SK-N-MC (cell line): Measurements from ENCODE around the gene SLFN5.
"Not testable (repeated sequence)": the region's sequence is repeated elsewhere in the genome, so short reads cannot be mapped to it uniquely, and the experiment has no call there.

Experiments used
- DNase-seq: peaks from one replicate; pipeline ENCODE4 v3.0.0-alpha.2; 2011; ENCODE audit warnings: low read depth, low spot score
- H3K27ac ChIP-seq: fragments of 200-600 bp; sonication (generic); 2 replicates; pipeline ENCODE4 v1.5.1; 2016; ENCODE audit warnings: mixed run types
- H3K36me3 ChIP-seq: fragments of 200-600 bp; sonication (generic); 2 replicates; pipeline ENCODE4 v1.6.1; 2017; ENCODE audit warnings: antibody characterized with exemption, low read length, mixed read lengths; ENCODE audit not compliant: insufficient read depth
- H3K4me3 ChIP-seq: fragments of 200-600 bp; sonication (generic); 2 replicates; pipeline ENCODE4 v1.5.1; 2016
- H3K9ac ChIP-seq: fragments of 200-600 bp; sonication (generic); 2 replicates; pipeline ENCODE4 v1.8.0; 2017; ENCODE audit warnings: mixed run types, mixed read lengths; ENCODE audit not compliant: insufficient read length
- H3K9me3 ChIP-seq: fragments of 200-600 bp; sonication (generic); 2 replicates; pipeline ENCODE4 v1.6.1; 2017; ENCODE audit warnings: low read depth, mild to moderate bottlenecking, antibody characterized with exemption, low read length, moderate library complexity, mixed read lengths
- EZH2 ChIP-seq: fragments of 200-600 bp; sonication (generic); IDR thresholded peaks from one replicate; pipeline ENCODE4 v1.6.1; 2017; ENCODE audit warnings: antibody characterized with exemption
- FOXP2 ChIP-seq: optimal IDR thresholded peaks from 2 replicates; pipeline ENCODE3; 2011; ENCODE audit warnings: mild to moderate bottlenecking, moderate library complexity; ENCODE audit not compliant: insufficient read depth; ENCODE audit errors: extremely low read length, control extremely low read depth
- POLR2AphosphoS5 ChIP-seq: IDR thresholded peaks from 2 replicates; pipeline ENCODE4 v1.6.1; 2012; ENCODE audit warnings: mild to moderate bottlenecking, low read depth, low read length, borderline replicate concordance

The SLFN5 gene

GRCh38 chr17:35252651-35253050 lies 9.8 kb downstream of the SLFN5 start:
- H3K9ac ChIP-seq, result no peak overlapping the region
- no peak for DNase-seq
- no peak overlapping the region for H3K27ac ChIP-seq
- no peaks in the 10 kb centered on the region for H3K36me3 ChIP-seq
- no peak overlapping the region for H3K4me3 ChIP-seq
- H3K9me3 ChIP-seq, result no peaks in the 10 kb centered on the region
- TF ChIP-seq POLR2AphosphoS5 (no peak), FOXP2 (no peak), EZH2 (no peak)

GRCh38 chr17:35254107-35254773 lies 11.4 kb downstream of the SLFN5 start:
- TF ChIP-seq FOXP2, result no peak
- Histone ChIP-seq H3K9me3 (no peaks in the 10 kb centered on the region), H3K9ac (no peak overlapping the region), H3K36me3 (no peaks in the 10 kb centered on the region), H3K4me3 (no peak overlapping the region), H3K27ac (no peak overlapping the region)
- DNase-seq, result no peak

- H3K4me3 ChIP-seq, result no peak overlapping the region
- TF ChIP-seq EZH2 (no peak), POLR2AphosphoS5 (no peak), FOXP2 (no peak)
- 0 out of 2 replicates have a peak overlapping the region, but pooled peaks have one; percentile 10 for H3K27ac ChIP-seq
- H3K36me3 ChIP-seq, result no peaks in the 10 kb centered on the region; the same call in 1 of the 2 replicates
- no peak overlapping the region for H3K9ac ChIP-seq
- H3K9me3 ChIP-seq, result no peaks in the 10 kb centered on the region
- no peak for DNase-seq
Observed at GRCh38 chr17:35255316-35255715, 12.4 kb downstream of the SLFN5 start.

GRCh38 chr17:35256629-35257028 lies 13.8 kb downstream of the SLFN5 start:
- Histone ChIP-seq H3K36me3 (no peaks in the 10 kb centered on the region; the same call in 1 of the 2 replicates), H3K4me3 (no peak overlapping the region), H3K9ac (no peak overlapping the region), H3K9me3 (no peaks in the 10 kb centered on the region), H3K27ac (no peak overlapping the region)
- DNase-seq, result no peak
- TF ChIP-seq POLR2AphosphoS5 (no peak), FOXP2 (no peak), EZH2 (no peak)

- no peaks in the 10 kb centered on the region for H3K9me3 ChIP-seq
- DNase-seq, result no peak
- no peaks in the 10 kb centered on the region; the same call in 1 of the 2 replicates for H3K36me3 ChIP-seq
- no peak overlapping the region for H3K9ac ChIP-seq
- no peak overlapping the region for H3K27ac ChIP-seq
- no peak for TF ChIP-seq POLR2AphosphoS5
- no peak for TF ChIP-seq EZH2
- no peak for TF ChIP-seq FOXP2
- H3K4me3 ChIP-seq, result no peak overlapping the region
Observed at GRCh38 chr17:35257208-35257659, 14.4 kb downstream of the SLFN5 start.

GRCh38 chr17:35259001-35259400 lies 16.1 kb downstream of the SLFN5 start:
- peaks cover 4% of the 10 kb centered on the region; the same call in 1 of the 2 replicates for H3K36me3 ChIP-seq
- no peak overlapping the region for H3K4me3 ChIP-seq
- TF ChIP-seq FOXP2, result no peak
- no peak for TF ChIP-seq EZH2
- no peak for TF ChIP-seq POLR2AphosphoS5
- no peak overlapping the region for H3K27ac ChIP-seq
- no peak for DNase-seq
- no peaks in the 10 kb centered on the region for H3K9me3 ChIP-seq
- H3K9ac ChIP-seq, result no peak overlapping the region

GRCh38 chr17:35265071-35265470 lies 22.2 kb downstream of the SLFN5 start:
- H3K9me3 ChIP-seq, result no peaks in the 10 kb centered on the region
- TF ChIP-seq EZH2, result no peak
- TF ChIP-seq FOXP2, result no peak
- no peak for TF ChIP-seq POLR2AphosphoS5
- peaks cover 17% of the 10 kb centered on the region; the same call in 1 of the 2 replicates for H3K36me3 ChIP-seq
- H3K9ac ChIP-seq, result no peak overlapping the region
- DNase-seq, result no peak
- no peak overlapping the region for H3K27ac ChIP-seq
- H3K4me3 ChIP-seq, result no peak overlapping the region

- H3K9me3 ChIP-seq, result no peaks in the 10 kb centered on the region
- no peak overlapping the region for H3K27ac ChIP-seq
- H3K9ac ChIP-seq, result no peak overlapping the region
- peaks cover 17% of the 10 kb centered on the region; the same call in 1 of the 2 replicates for H3K36me3 ChIP-seq
- DNase-seq, result no peak
- no peak overlapping the region for H3K4me3 ChIP-seq
- TF ChIP-seq FOXP2 (no peak), POLR2AphosphoS5 (no peak), EZH2 (no peak)
Observed at GRCh38 chr17:35265566-35266141, 22.8 kb downstream of the SLFN5 start.

GRCh38 chr17:35274167-35275066 lies 31.5 kb downstream of the SLFN5 start:
- not testable (repeated sequence) for H3K36me3 ChIP-seq, H3K4me3 ChIP-seq, H3K9me3 ChIP-seq, DNase-seq, H3K9ac ChIP-seq, H3K27ac ChIP-seq

- H3K36me3 ChIP-seq, H3K27ac ChIP-seq, DNase-seq, H3K9ac ChIP-seq, H3K4me3 ChIP-seq, H3K9me3 ChIP-seq: not testable (repeated sequence)
Observed at GRCh38 chr17:35278454-35278853, 35.6 kb downstream of the SLFN5 start.

- not testable (repeated sequence) for H3K4me3 ChIP-seq, DNase-seq, H3K9ac ChIP-seq, H3K36me3 ChIP-seq, H3K27ac ChIP-seq, H3K9me3 ChIP-seq
Observed at GRCh38 chr17:35278876-35279275, 36.0 kb downstream of the SLFN5 start.
